ENCODE measurements around the gene CDK17.
"Not testable (repeated sequence)": the region's sequence is repeated elsewhere in the genome, so short reads cannot be mapped to it uniquely, and the experiment has no call there.

Gene CDK17

GRCh38 chr12:96321941-96322340 is 78.3 kb downstream of the CDK17 start:
- FAIRE-seq (peak; percentile 67), DNase-seq (ENCODE audit: insufficient read length) (no peak)
- no peak for TF ChIP-seq TAF1 (IDR thresholded peaks at IDR 0.05; ENCODE audit: borderline replicate concordance, low read depth, low read length)
- TF ChIP-seq POLR2AphosphoS5 (IDR thresholded peaks at IDR 0.05; ENCODE audit: low read depth, low read length), result no peak
- TF ChIP-seq POLR2A (IDR thresholded peaks at IDR 0.05; ENCODE audit: low read depth, low read length), result no peak

- FAIRE-seq; DNase-seq (ENCODE audit: insufficient read length): not testable (repeated sequence)
Observed at GRCh38 chr12:96317801-96318200, 82.4 kb downstream of the CDK17 start.

- not testable (repeated sequence) for FAIRE-seq; DNase-seq (ENCODE audit: insufficient read length)
Observed at GRCh38 chr12:96315741-96316481, 84.3 kb downstream of the CDK17 start.

GRCh38 chr12:96314723-96315122 is 85.5 kb downstream of the CDK17 start:
- DNase-seq (ENCODE audit: insufficient read length), result no peak
- TF ChIP-seq POLR2A (IDR thresholded peaks at IDR 0.05; ENCODE audit: low read depth, low read length), result no peak
- no peak for TF ChIP-seq TAF1 (IDR thresholded peaks at IDR 0.05; ENCODE audit: borderline replicate concordance, low read depth, low read length)
- no peak for TF ChIP-seq POLR2AphosphoS5 (IDR thresholded peaks at IDR 0.05; ENCODE audit: low read depth, low read length)
- FAIRE-seq, result peak; percentile 56

GRCh38 chr12:96313606-96314005 is 86.6 kb downstream of the CDK17 start:
- DNase-seq (ENCODE audit: insufficient read length) (no peak), FAIRE-seq (no peak)
- TF ChIP-seq POLR2AphosphoS5 (IDR thresholded peaks at IDR 0.05; ENCODE audit: low read depth, low read length) (no peak), POLR2A (IDR thresholded peaks at IDR 0.05; ENCODE audit: low read depth, low read length) (no peak), TAF1 (IDR thresholded peaks at IDR 0.05; ENCODE audit: borderline replicate concordance, low read depth, low read length) (no peak)

GRCh38 chr12:96311191-96311590 is 89.0 kb downstream of the CDK17 start:
- no peak for TF ChIP-seq POLR2A (IDR thresholded peaks at IDR 0.05; ENCODE audit: low read depth, low read length)
- TF ChIP-seq TAF1 (IDR thresholded peaks at IDR 0.05; ENCODE audit: borderline replicate concordance, low read depth, low read length), result no peak
- no peak for TF ChIP-seq POLR2AphosphoS5 (IDR thresholded peaks at IDR 0.05; ENCODE audit: low read depth, low read length)
- FAIRE-seq, result peak; percentile 44
- no peak for DNase-seq (ENCODE audit: insufficient read length)

- no peak for DNase-seq (ENCODE audit: insufficient read length)
- FAIRE-seq, result no peak
- no peak for TF ChIP-seq POLR2A (IDR thresholded peaks at IDR 0.05; ENCODE audit: low read depth, low read length)
Observed at GRCh38 chr12:96310067-96310466, 90.2 kb downstream of the CDK17 start.

- FAIRE-seq, result no peak
- DNase-seq (ENCODE audit: insufficient read length), result no peak
- TF ChIP-seq POLR2A (IDR thresholded peaks at IDR 0.05; ENCODE audit: low read depth, low read length) (no peak), TAF1 (IDR thresholded peaks at IDR 0.05; ENCODE audit: borderline replicate concordance, low read depth, low read length) (no peak), POLR2AphosphoS5 (IDR thresholded peaks at IDR 0.05; ENCODE audit: low read depth, low read length) (no peak)
Observed at GRCh38 chr12:96308881-96309280, 91.4 kb downstream of the CDK17 start.

GRCh38 chr12:96305665-96306064 is 94.6 kb downstream of the CDK17 start:
- FAIRE-seq (no peak), DNase-seq (ENCODE audit: insufficient read length) (no peak)
- no peak for TF ChIP-seq TAF1 (IDR thresholded peaks at IDR 0.05; ENCODE audit: borderline replicate concordance, low read depth, low read length)
- TF ChIP-seq POLR2A (IDR thresholded peaks at IDR 0.05; ENCODE audit: low read depth, low read length), result no peak

- no peak for FAIRE-seq
- DNase-seq (ENCODE audit: insufficient read length), result no peak
- no peak for TF ChIP-seq TAF1 (IDR thresholded peaks at IDR 0.05; ENCODE audit: borderline replicate concordance, low read depth, low read length)
- no peak for TF ChIP-seq POLR2AphosphoS5 (IDR thresholded peaks at IDR 0.05; ENCODE audit: low read depth, low read length)
- no peak for TF ChIP-seq POLR2A (IDR thresholded peaks at IDR 0.05; ENCODE audit: low read depth, low read length)
Observed at GRCh38 chr12:96303653-96304052, 96.6 kb downstream of the CDK17 start.

- DNase-seq (ENCODE audit: insufficient read length), result no peak
- no peak for TF ChIP-seq TAF1 (IDR thresholded peaks at IDR 0.05; ENCODE audit: borderline replicate concordance, low read depth, low read length)
- no peak for TF ChIP-seq POLR2AphosphoS5 (IDR thresholded peaks at IDR 0.05; ENCODE audit: low read depth, low read length)
- TF ChIP-seq POLR2A (IDR thresholded peaks at IDR 0.05; ENCODE audit: low read depth, low read length), result no peak
- no peak for FAIRE-seq
Observed at GRCh38 chr12:96302687-96303310, 97.4 kb downstream of the CDK17 start.

GRCh38 chr12:96301732-96302131 is 98.5 kb downstream of the CDK17 start:
- FAIRE-seq (no peak), DNase-seq (ENCODE audit: insufficient read length) (no peak)
- TF ChIP-seq POLR2A (IDR thresholded peaks at IDR 0.05; ENCODE audit: low read depth, low read length) (no peak), TAF1 (IDR thresholded peaks at IDR 0.05; ENCODE audit: borderline replicate concordance, low read depth, low read length) (no peak), POLR2AphosphoS5 (IDR thresholded peaks at IDR 0.05; ENCODE audit: low read depth, low read length) (no peak)

GRCh38 chr12:96300064-96300463 is 100.2 kb downstream of the CDK17 start:
- FAIRE-seq, result no peak
- TF ChIP-seq POLR2A (IDR thresholded peaks at IDR 0.05; ENCODE audit: low read depth, low read length), result no peak
- no peak for DNase-seq (ENCODE audit: insufficient read length)

Measured in GM12892 (cell line).